HEK293 (cell line): Measurements from ENCODE around the gene TMEM212.
A peak's percentile ranks its signal among the peaks of the same experiment; 100 is the strongest.

Experiments used
- CTCF ChIA-PET: fragments of 350-600 bp; formaldehyde crosslinking; extraction: SDS; loops from one replicate; lab custom pipeline; 2021; ENCODE audit warnings: antibody characterized with exemption; lab: Yijun Ruan, JAX
- POLR2A ChIA-PET: fragments of 300-600 bp; formaldehyde crosslinking; extraction: SDS; loops from one replicate; lab custom pipeline; 2020; ENCODE audit warnings: antibody characterized with exemption, inconsistent platforms; lab: Yijun Ruan, JAX
- H3K27ac ChIP-seq: fragments of 200-500 bp; sonication (Bioruptor generic); 2 replicates; pipeline ENCODE4 v1.5.1; 2014; ENCODE audit warnings: low read depth, low read length, control low read depth, inconsistent platforms; ENCODE audit errors: extremely low read depth
- H3K36me3 ChIP-seq, 2 experiments: fragments of 200-500 bp in 1 of 2; sonication (Bioruptor generic) in 1 of 2; 1 replicate in 1 of 2; 2 replicates in 1 of 2; pipeline ENCODE4 v1.5.1; 2014 to 2017; ENCODE audit warnings: inconsistent platforms in 2 of 2, low read length in 2 of 2; ENCODE audit not compliant: control insufficient read depth in 2 of 2, insufficient read depth in 1 of 2
- H3K4me1 ChIP-seq: fragments of 200-500 bp; sonication (Bioruptor generic); 2 replicates; pipeline ENCODE4 v1.5.1; 2014; ENCODE audit warnings: mild to moderate bottlenecking, low read length, inconsistent platforms; ENCODE audit not compliant: control insufficient read depth, insufficient read depth
- H3K4me3 ChIP-seq: 2 replicates; pipeline ENCODE4 v1.5.1; 2011; ENCODE audit warnings: low read depth, mild to moderate bottlenecking, control low read depth, low read length, moderate library complexity
- H3K9me3 ChIP-seq: fragments of 200-500 bp; sonication (Bioruptor generic); 2 replicates; pipeline ENCODE4 v1.5.1; 2014; ENCODE audit warnings: low read depth, low read length, inconsistent platforms; ENCODE audit not compliant: control insufficient read depth, insufficient read depth
- ELK4 ChIP-seq: IDR thresholded peaks from 2 replicates; pipeline ENCODE4 v1.6.1; 2011; ENCODE audit warnings: mild to moderate bottlenecking, low read depth, low read length, borderline replicate concordance
- GLI2 ChIP-seq: fragments of 450-650 bp; formaldehyde crosslinking; IDR thresholded peaks from 2 replicates; pipeline ENCODE4; 2017; ENCODE audit warnings: missing biosample characterization, missing genetic modification characterization, low read depth, borderline replicate concordance
- KLF16 ChIP-seq: fragments of 450-650 bp; formaldehyde crosslinking; IDR thresholded peaks from 2 replicates; pipeline ENCODE4 v1.5.1; 2017; ENCODE audit warnings: missing biosample characterization, missing genetic modification characterization
- REPIN1 ChIP-seq: fragments of 450-650 bp; formaldehyde crosslinking; IDR thresholded peaks from 2 replicates; pipeline ENCODE4 v1.5.1; 2017; ENCODE audit warnings: missing biosample characterization, missing genetic modification characterization, low read depth
- REST ChIP-seq: fragments of 450-650 bp; formaldehyde crosslinking; IDR thresholded peaks from 2 replicates; pipeline ENCODE4 v1.5.1; 2016; ENCODE audit warnings: missing biosample characterization, missing genetic modification characterization
- YY2 ChIP-seq: fragments of 450-650 bp; formaldehyde crosslinking; IDR thresholded peaks from 2 replicates; pipeline ENCODE4 v1.5.1; 2016; ENCODE audit warnings: missing biosample characterization, missing genetic modification characterization
- ZBTB17 ChIP-seq: fragments of 450-650 bp; formaldehyde crosslinking; IDR thresholded peaks from 2 replicates; pipeline ENCODE4 v1.5.1; 2016; ENCODE audit warnings: missing biosample characterization, missing genetic modification characterization
- ZBTB44 ChIP-seq: fragments of 450-650 bp; IDR thresholded peaks from 2 replicates; pipeline ENCODE4 v1.5.1; 2018; ENCODE audit warnings: missing biosample characterization, mild to moderate bottlenecking, missing genetic modification characterization
- ZNF121 ChIP-seq: fragments of 450-650 bp; formaldehyde crosslinking; IDR thresholded peaks from 2 replicates; pipeline ENCODE4 v1.5.1; 2016; ENCODE audit warnings: missing biosample characterization, missing genetic modification characterization
- ZNF174 ChIP-seq: fragments of 450-650 bp; formaldehyde crosslinking; IDR thresholded peaks from 2 replicates; pipeline ENCODE4 v1.5.0; 2017; ENCODE audit warnings: missing biosample characterization, mild to moderate bottlenecking, missing genetic modification characterization
- ZNF18 ChIP-seq: fragments of 450-650 bp; formaldehyde crosslinking; IDR thresholded peaks from 2 replicates; pipeline ENCODE4 v1.5.1; 2016; ENCODE audit warnings: missing biosample characterization, missing genetic modification characterization
- ZNF23 ChIP-seq: fragments of 450-650 bp; formaldehyde crosslinking; IDR thresholded peaks from 2 replicates; pipeline ENCODE4 v1.5.1; 2016; ENCODE audit warnings: missing biosample characterization, missing genetic modification characterization, borderline replicate concordance
- ZNF324 ChIP-seq: fragments of 450-650 bp; formaldehyde crosslinking; IDR thresholded peaks from 2 replicates; pipeline ENCODE4 v1.5.1; 2016; ENCODE audit warnings: missing biosample characterization, missing genetic modification characterization
- ZNF394 ChIP-seq: fragments of 450-650 bp; formaldehyde crosslinking; IDR thresholded peaks from 2 replicates; pipeline ENCODE4 v1.5.1; 2016; ENCODE audit warnings: missing biosample characterization, missing genetic modification characterization, mild to moderate bottlenecking, moderate library complexity, borderline replicate concordance
- ZNF416 ChIP-seq: fragments of 450-650 bp; formaldehyde crosslinking; IDR thresholded peaks from 2 replicates; pipeline ENCODE4 v1.5.1; 2016; ENCODE audit warnings: missing biosample characterization, missing genetic modification characterization
- ZNF580 ChIP-seq: fragments of 450-650 bp; formaldehyde crosslinking; IDR thresholded peaks from 2 replicates; pipeline ENCODE4 v1.5.1; 2016; ENCODE audit warnings: missing biosample characterization, missing genetic modification characterization
- ZNF624 ChIP-seq: fragments of 450-650 bp; formaldehyde crosslinking; IDR thresholded peaks from 2 replicates; pipeline ENCODE4 v1.5.1; 2017; ENCODE audit warnings: missing biosample characterization, missing genetic modification characterization
- ZNF629 ChIP-seq: fragments of 450-650 bp; formaldehyde crosslinking; IDR thresholded peaks from 2 replicates; pipeline ENCODE4 v1.5.1; 2017; ENCODE audit warnings: missing biosample characterization, missing genetic modification characterization
- ZNF677 ChIP-seq: fragments of 450-650 bp; IDR thresholded peaks from 2 replicates; pipeline ENCODE4 v1.5.0; 2018; ENCODE audit warnings: missing biosample characterization, mild to moderate bottlenecking, missing genetic modification characterization, moderate library complexity
- ZSCAN23 ChIP-seq: fragments of 450-650 bp; formaldehyde crosslinking; IDR thresholded peaks from 2 replicates; pipeline ENCODE4 v1.5.1; 2016; ENCODE audit warnings: missing biosample characterization, missing genetic modification characterization
- ZSCAN5A ChIP-seq: fragments of 450-650 bp; formaldehyde crosslinking; IDR thresholded peaks from 2 replicates; pipeline ENCODE4 v1.5.1; 2016; ENCODE audit warnings: missing biosample characterization, missing genetic modification characterization

The TMEM212 gene

GRCh38 chr3:171825222-171825828 is 17.8 kb upstream of the TMEM212 start (continued):
- peak; percentile 79 for TF ChIP-seq ZBTB17 (tag by site-specific recombination)

GRCh38 chr3:171827385-171827784 is 15.8 kb upstream of the TMEM212 start:
- POLR2A ChIA-PET, result no interaction called here
- no peak for TF ChIP-seq ZNF416 (tag by site-specific recombination)
- no peak for TF ChIP-seq ZSCAN23
- TF ChIP-seq ZNF174 (tag by site-specific recombination), result no peak
- no peak for TF ChIP-seq REST
- TF ChIP-seq ZNF677 (tag by site-specific recombination), result no peak
- TF ChIP-seq YY2 (tag by site-specific recombination), result no peak
- no peak for TF ChIP-seq ZBTB17 (tag by site-specific recombination)
- no peak for TF ChIP-seq ZNF121 (tag by site-specific recombination)
- no peak for TF ChIP-seq ZNF629
- no peak for TF ChIP-seq ELK4
- TF ChIP-seq ZNF394 (tag by site-specific recombination), result no peak
- no peak for TF ChIP-seq GLI2 (tag by site-specific recombination)
- no peak for TF ChIP-seq ZNF580 (tag by site-specific recombination)
- no peak for TF ChIP-seq KLF16 (tag by site-specific recombination)
- TF ChIP-seq, all 188 proteins: peak for 0
- no peaks in the 10 kb centered on the region for H3K9me3 ChIP-seq

GRCh38 chr3:171827836-171828458 is 15.2 kb upstream of the TMEM212 start:
- Histone ChIP-seq H3K4me1 (peaks cover 6% of the 10 kb centered on the region), H3K27ac (no peak overlapping the region), H3K9me3 (no peaks in the 10 kb centered on the region), H3K36me3 (no peaks in the 10 kb centered on the region), H3K4me3 (no peak overlapping the region)
- CTCF ChIA-PET, result interaction anchor here (3.5 to 3.7 kb wide), 2 partner anchors 17 to 56 kb away, joined by 19 to 22 read pairs; partner anchors contain the start of gene PLD1
- TF ChIP-seq ZBTB44 (tag by site-specific recombination), result no peak
- TF ChIP-seq ZNF624 (tag by site-specific recombination), result no peak
- TF ChIP-seq REPIN1, result no peak
- no peak for TF ChIP-seq ZNF23
- no peak for TF ChIP-seq ZNF18 (tag by site-specific recombination)
- TF ChIP-seq ZSCAN5A (tag by site-specific recombination), result no peak
- no peak for TF ChIP-seq ZNF324 (tag by site-specific recombination)
- POLR2A ChIA-PET, result no interaction called here

More at GRCh38 chr3:171827385-171827784, 15.8 kb upstream of the TMEM212 start:
- Histone ChIP-seq H3K4me1 (peaks cover 6% of the 10 kb centered on the region), H3K27ac (no peak overlapping the region), H3K4me3 (no peak overlapping the region), H3K36me3 (no peaks in the 10 kb centered on the region)
- CTCF ChIA-PET, result interaction anchor here (3.5 kb wide), 1 partner anchor 55 kb away, joined by 22 read pairs; no protein-coding TSS in a partner anchor
